Erythroblast (primary cell): Measurements from ENCODE around the gene FILIP1.

Experiments
- GATA1 ChIP-seq: IDR thresholded peaks from 2 replicates; pipeline ENCODE4 v1.6.1; 2011; ENCODE audit warnings: low read depth, mild to moderate bottlenecking, control low read depth, low read length, moderate library complexity
- POLR2A ChIP-seq: IDR thresholded peaks from 2 replicates; pipeline ENCODE4 v1.6.1; 2011; ENCODE audit warnings: mild to moderate bottlenecking, low read length

DNA sequence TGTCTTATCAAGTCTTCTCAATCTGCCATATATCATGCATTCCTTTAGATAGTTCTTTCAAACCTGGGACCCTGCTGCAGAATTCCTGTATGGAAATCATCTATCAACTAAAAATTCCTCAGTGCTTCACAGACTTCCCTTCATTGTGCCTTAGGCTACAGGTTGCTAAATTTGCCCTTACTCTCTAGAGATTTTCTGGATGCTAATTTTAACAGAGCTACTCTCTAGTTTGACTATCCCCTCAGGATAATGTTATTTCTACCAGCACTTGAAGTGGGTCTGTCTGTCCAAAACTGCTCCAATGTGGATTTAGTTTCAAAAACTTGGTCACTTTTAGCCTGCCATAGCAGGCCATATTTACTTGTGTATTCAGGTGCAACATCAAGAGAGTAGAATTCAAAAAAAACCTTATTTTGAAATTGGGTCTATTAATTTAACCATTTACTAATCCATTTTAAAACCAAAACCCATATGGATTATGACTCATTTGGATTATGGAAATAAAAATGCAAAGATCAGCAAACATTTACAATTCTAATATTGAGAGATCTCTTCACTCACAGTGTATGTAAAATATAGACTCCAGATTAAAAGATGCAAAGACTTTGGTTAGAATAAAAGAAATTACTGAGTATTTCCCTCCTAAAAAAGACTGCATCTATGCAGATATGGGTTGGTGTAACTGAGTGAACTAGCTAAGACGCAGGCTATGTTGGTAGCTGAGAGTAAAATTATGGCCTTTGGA is 236.1 kb downstream of the FILIP1 start:
- TF ChIP-seq POLR2A, result no peak
- no peak for TF ChIP-seq GATA1
